Activated CD8-positive, alpha-beta memory T cell treated with anti-CD3 and anti-CD28 coated beads, Interleukin-2, amount 50 U/mL, for 48 hours (primary cell): ENCODE results near the gene PIK3R5.
"Not testable (repeated sequence)": the region's sequence is repeated elsewhere in the genome, so short reads cannot be mapped to it uniquely, and the experiment has no call there.

Experiments used
- DNase-seq: peaks from one replicate; pipeline ENCODE4 v3.0.0-alpha.2; 2020

PIK3R5 gene

GRCh38 chr17:8985054-8985701, 19.7 kb upstream of the PIK3R5 start:
- DNase-seq, result no peak

GRCh38 chr17:8984225-8984624, 18.7 kb upstream of the PIK3R5 start:
- not testable (repeated sequence) for DNase-seq

- DNase-seq, result no peak
Measured at GRCh38 chr17:8981443-8981842, 15.9 kb upstream of the PIK3R5 start.

- no peak for DNase-seq
Measured at GRCh38 chr17:8979715-8980114, 14.2 kb upstream of the PIK3R5 start.

- no peak for DNase-seq
Measured at GRCh38 chr17:8976638-8977037, 11.1 kb upstream of the PIK3R5 start.

GRCh38 chr17:8975091-8975725, 9.7 kb upstream of the PIK3R5 start:
- DNase-seq, result no peak

GRCh38 chr17:8969901-8970300, 4.4 kb upstream of the PIK3R5 start:
- no peak for DNase-seq

- DNase-seq, result no peak
Measured at GRCh38 chr17:8968503-8968902, 3.0 kb upstream of the PIK3R5 start.

GRCh38 chr17:8967861-8968260, 2.4 kb upstream of the PIK3R5 start:
- no peak for DNase-seq

- no peak for DNase-seq
Measured at GRCh38 chr17:8966926-8967325, 1.4 kb upstream of the PIK3R5 start.

- DNase-seq, result peak; percentile 75
Measured at GRCh38 chr17:8964801-8965393, 610 bp downstream of the PIK3R5 start.

- DNase-seq, result no peak
Measured at GRCh38 chr17:8963647-8964258, 1.8 kb downstream of the PIK3R5 start.

- no peak for DNase-seq
Measured at GRCh38 chr17:8963014-8963413, 2.5 kb downstream of the PIK3R5 start.

GRCh38 chr17:8961829-8962228, 3.7 kb downstream of the PIK3R5 start:
- no peak for DNase-seq

- no peak for DNase-seq
Measured at GRCh38 chr17:8960325-8961140, 5.0 kb downstream of the PIK3R5 start.

- no peak for DNase-seq
Measured at GRCh38 chr17:8959312-8959918, 6.1 kb downstream of the PIK3R5 start.

- DNase-seq, result no peak
Measured at GRCh38 chr17:8957721-8958120, 7.8 kb downstream of the PIK3R5 start.

- no peak for DNase-seq
Measured at GRCh38 chr17:8956465-8956902, 9.0 kb downstream of the PIK3R5 start.

GRCh38 chr17:8955021-8955959, 10.2 kb downstream of the PIK3R5 start:
- DNase-seq, result no peak

GRCh38 chr17:8954339-8954738, 11.2 kb downstream of the PIK3R5 start:
- DNase-seq, result peak; percentile 77

- no peak for DNase-seq
Measured at GRCh38 chr17:8953156-8953885, 12.2 kb downstream of the PIK3R5 start.
